HG02678 (cell line): Measurements from ENCODE around the gene GRK5.

ENCODE experiments used
- ATAC-seq: cut with Tn5 transposase; IDR thresholded peaks from one replicate; pipeline ENCODE4 v1.9.1; 2021; ENCODE audit warnings: mild to moderate bottlenecking, moderate library complexity; ENCODE audit not compliant: unreplicated experiment

GRK5 gene

DNA sequence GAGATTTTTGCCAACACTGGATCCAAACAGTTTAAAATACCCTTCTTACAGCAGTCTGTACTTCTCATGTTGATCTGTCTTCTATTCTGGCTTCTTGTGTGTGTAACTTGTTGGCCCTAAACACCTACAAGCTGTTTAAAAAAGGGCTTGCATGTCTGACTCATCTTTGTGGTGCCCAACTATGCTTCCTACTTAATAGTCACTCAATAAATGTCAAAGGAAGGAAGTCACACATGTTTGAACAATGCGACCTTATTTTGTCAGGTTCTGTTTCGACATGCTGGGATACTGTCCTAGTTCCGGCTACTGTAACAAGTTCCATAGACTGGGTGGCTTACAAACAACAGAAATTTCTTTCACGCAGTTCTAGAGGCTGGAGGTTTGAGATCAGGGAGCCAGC lies 9.4 kb upstream of the GRK5 start:
- no peak for ATAC-seq

DNA sequence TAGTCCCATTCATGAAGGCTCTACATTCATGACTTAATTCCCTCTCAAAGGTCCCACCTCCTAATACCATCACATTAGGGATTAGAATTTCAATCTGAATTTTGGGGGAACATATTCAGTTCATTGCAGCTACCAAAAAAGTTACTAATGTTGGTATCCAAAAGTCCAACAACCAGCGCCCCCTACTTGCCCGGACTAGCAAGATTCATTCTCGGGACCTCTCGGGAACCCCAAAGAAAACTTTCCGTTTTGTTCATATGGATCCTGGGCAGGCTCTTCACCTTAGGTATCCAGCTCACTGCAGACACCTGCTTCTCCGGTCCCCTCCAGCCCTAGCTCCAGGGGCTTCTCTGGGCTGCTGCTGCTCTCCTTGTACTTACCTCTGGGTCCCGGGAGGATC lies 8.9 kb upstream of the GRK5 start:
- ATAC-seq: no peak

DNA sequence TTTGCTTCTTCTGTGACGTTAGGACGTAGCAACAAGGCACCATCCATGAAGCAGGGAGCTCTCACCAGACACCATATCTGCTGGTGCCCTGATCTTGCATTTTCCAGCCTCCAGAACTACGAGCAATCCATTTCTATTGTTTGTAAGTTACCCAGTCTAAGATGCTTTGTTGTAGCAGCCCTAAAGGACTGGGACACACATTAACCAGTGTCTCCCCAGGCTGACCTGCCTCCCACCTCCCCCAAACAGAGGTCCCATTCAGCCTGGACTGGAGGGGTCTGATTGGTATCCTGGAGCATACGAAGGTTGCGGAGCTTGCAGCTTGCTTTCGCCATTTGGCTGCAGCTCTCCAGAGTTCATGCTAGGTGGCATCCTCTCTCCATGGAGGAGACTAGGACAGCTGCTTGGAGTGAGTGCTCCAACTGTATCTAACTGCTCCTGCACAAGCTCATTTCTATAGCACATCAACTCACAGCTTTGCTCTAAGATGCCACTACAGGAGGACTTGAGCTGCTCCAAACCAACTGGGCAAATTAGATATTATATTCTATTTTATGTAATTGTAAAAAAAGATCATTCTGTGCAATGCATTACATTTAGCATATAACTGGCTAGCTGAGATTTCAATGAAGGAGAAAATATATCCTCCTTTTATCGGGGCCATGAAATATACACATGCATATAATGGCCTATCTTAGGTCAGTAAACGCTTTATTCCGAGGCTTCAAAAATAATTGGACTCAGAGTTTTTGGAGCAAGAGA lies 8.0 kb upstream of the GRK5 start:
- no peak for ATAC-seq

DNA sequence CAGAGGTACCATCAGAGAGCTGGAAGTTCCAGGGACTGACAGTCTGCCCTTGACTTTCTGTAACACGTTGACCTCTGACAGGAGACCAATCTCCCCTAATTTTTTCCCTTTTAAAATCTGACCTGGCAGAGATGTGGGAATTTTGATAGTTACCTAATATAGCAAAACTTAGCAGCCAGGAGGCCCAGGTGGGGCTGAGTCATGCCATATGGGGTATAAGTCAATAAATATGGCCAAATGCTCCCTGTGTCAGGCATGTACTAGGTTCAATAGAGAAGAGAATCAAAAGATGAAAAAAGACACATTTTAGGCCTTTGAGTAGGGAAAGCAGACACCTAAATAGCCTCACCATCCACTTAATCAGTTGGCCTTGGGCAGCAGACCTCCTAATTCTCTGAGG lies 6.1 kb upstream of the GRK5 start:
- no peak for ATAC-seq

DNA sequence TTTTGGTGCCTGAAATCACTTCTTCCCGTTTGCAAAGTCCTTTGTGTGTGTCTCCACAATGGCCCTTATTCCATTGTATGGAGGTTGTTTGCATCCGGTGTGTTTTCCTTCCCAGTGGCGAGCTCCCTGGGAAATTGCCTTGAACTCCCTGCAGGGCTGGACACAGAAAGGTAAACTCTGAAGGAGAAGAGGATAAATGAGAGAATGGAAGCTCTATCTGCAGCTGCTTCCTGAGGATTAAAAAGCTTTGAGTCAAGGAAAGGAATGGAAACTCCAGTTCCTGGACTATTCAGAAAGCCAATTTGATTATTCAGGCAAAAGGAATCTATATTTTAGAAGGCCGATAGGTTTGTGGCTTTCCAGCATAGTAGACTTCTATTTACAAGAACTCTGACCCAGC lies 4.4 kb upstream of the GRK5 start:
- ATAC-seq: no peak

DNA sequence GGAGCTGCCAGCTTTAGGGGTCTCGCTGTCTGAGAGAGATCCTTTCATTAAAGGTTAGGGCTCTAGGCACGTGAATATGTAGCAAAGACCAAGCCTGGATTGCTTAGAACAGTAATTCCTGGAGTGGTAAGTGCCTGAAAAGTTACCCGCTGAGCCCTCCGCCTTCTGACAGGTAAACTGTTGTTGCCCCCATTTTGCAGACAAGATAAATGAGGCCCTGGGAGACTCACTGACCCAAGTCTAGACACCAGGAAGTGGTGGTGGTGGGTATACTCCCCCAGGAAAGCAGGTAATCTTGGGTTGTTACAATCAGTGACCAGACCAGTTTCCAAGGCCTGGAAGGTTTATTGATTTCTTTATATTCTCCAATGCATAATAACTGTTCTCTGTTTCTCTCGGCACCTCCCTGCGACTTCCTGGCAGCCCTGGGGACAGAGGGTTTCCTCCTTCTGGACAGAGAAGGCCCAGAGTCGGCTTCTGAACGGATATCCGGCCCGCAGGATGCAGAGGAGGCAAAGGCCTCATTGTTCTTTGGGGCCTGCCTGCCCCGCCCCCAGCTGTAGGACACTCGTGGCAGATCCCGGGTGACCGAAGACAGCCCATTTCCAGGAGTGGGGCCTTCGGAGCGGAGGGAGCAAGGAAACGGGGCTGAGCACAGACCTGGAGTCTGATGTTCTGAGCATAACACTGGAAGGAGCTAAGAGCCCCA lies 1.3 kb upstream of the GRK5 start:
- peak; percentile 21 for ATAC-seq

DNA sequence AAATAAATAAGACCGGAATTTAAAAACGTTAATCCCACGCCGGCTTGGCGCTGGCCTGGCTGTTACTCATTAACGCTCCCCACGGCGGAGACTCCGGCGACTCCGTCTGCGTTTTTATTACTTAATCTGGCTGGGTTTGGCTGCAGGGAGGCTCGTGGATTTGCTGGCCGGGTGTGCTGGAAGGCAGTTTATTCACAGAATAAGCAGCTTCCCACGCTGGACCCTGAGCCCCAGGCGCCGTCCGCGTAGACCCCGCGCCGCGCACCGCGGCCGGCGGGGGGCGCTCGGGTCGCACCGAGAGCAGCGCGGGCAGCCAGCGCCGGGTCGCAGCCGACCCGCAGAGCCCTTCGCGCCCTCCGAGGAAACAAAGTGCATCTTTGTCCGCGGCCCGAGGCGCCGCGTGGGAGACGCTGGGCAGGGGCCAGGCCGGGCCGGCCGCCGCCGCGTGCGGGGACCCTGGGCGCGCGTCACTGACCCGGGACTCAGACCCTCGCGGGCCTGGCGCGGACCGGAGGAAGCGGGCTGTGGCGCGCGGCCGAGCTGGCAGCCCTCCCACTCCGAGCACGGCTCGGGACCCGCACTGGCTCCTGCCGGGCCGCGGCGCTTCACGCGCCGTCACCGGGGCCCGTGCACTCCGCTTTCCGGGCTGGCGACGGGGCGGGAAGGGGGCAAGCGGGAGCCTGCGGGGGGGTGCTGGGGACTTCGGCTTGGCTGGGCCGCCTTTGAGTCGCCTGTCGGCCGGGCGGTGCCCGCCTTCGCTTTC lies 587 bp upstream of the GRK5 start:
- peak; percentile 54 for ATAC-seq

DNA sequence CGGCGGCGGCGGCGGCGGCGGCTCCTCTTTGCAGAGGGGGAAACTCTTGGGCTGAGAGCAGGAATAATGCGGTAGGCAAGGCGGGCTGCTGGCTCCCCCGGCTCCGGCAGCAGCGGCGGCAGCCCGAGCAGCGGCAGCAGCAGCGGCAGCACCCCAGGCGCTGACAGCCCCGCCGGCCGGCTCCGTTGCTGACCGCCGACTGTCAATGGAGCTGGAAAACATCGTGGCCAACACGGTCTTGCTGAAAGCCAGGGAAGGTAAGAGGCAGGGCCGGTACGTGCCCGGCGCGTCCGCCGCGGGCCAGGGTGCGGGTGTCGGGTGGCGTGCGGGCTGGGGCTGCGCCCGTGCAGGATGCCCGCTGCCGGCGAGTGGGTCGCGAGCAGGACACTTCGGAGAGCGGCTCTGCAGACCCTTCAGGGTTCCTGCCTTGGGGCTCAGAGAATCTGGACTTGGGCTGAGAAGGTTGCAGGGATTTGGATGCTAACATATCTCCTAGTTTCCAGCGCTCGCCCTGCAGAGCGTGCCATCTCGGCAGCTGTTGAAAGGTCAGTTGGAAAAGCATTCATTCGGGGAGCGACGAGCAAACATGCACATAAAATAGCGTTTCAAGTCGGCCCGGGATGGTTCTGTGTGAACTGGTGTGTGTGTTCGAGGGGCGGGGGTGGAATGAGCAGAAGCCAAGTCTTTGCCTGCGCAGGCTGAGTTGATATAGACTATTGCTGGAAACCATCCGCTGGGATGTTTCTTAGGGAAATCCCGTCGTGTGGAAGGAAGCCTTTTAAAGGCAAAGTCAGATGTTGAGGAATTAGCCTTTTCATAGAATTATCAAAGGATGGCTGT lies 562 bp downstream of the GRK5 start:
- ATAC-seq: peak; percentile 0

DNA sequence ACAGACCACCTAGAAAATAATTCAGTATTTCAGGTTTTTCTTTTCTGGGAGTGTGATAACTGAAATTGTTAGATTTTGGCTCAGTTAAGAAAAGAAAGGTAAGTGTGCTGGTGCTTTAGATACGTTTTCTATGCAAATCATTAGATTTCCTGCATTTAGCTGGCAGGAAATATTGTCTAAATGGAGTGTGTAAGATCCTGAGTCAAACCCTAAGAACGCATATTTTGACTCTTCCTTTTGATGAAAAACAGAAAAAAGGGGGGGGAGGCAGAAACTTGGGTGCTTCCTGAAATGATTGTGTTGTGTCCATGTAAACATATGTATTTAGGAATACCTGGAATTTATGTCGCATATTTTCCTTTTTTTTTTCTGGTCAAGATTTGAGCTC lies 1.2 kb downstream of the GRK5 start:
- no peak for ATAC-seq

DNA sequence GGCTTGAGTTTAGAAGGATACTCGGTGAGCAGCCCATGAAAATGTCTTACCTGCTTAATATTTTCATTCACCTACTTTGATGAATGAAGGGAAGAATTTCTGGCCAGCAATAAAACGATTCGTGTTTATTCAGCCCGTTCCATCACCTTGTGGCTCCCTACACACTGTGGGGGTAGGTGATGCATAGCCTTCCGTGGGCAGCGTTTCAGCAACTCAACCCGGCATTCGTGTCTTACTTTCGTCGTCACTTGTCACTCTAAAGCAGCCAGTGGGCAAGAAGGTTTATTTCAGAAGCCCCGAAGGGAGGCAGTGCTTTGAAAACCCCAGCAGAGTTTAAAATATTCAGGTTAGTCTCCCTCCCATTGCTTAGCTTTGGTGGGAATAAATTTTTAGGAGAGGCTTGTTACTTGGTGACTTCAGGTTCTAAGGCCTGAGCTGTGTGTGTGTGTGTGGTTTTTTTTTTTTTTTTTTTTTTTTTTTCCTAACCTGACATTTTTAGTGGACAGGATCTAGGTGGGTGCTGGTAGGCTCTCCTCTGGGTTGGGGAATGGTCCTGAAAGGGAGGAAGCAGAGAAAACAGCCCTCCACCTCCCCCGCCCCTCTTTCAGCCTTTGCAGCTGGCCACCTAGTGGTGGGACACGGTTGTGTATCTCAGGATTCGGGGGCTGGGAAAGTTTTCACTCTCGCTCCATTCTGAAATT lies 1.8 kb downstream of the GRK5 start:
- ATAC-seq: no peak

DNA sequence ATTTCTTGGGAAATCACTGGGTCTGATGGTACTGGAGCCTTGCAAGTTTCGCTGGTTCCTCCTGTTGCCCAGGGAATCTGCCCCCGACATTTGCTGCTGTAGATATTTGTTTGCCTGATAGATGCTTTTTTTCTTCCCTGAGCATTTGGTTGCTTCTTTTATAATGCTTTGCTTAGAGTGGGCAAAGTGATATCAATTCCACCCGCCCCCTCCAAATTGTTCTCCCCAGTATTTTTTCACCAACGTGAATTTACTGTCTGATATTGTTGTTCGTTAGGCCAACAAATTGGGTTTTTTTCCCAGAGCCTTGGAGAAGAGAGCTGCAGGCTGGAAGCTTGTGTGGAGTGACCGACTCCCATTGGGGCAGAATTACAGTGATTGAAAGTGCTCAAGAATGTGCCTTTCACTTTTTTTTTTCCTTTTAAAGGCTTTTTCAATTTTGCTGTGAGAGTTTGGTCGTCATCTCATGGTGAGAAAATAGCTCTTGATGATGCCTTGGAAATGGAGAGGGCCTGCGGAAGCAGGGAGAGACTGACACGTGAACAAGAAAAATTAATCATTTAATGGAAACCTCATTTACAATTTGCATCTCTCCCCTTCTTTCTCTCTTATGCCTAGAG lies 2.5 kb downstream of the GRK5 start:
- no peak for ATAC-seq

DNA sequence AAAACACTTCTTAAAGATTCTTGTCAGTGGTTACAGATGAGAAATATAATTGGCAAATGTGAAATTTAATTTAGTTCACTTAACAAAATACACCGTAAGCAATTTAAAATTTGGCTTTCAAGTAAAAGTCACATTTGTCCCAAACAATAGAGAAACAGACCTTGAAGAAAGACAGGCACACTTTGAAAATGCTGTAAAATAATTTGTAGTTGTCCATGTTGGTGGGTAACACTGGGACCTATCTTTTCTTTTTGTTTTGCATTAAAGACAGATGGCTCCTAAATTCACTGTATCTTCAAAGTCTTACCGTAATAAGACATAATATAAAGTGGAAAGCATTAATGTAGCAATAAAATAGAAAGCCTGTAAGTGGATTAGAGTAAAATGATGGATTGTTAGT lies 3.3 kb downstream of the GRK5 start:
- ATAC-seq: no peak

DNA sequence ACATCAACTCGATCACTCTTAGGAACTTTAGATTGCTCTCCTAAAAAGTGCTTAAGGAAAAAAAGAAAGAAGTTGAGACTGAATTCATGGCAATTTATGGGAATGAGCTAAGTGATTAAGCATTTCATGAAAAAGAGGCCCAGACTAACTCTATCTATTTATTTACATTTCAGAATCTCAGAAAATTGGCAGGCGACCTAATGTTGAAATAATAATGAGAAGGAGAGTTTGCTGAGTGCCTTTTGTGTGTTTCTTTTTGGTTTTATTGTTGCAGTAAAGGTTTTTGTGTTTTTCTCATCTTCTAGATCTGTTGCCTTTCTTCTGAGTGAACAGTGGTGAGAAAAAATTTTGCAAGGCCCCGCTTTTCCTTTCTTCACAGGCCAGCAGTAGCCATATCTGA lies 3.8 kb downstream of the GRK5 start:
- no peak for ATAC-seq

DNA sequence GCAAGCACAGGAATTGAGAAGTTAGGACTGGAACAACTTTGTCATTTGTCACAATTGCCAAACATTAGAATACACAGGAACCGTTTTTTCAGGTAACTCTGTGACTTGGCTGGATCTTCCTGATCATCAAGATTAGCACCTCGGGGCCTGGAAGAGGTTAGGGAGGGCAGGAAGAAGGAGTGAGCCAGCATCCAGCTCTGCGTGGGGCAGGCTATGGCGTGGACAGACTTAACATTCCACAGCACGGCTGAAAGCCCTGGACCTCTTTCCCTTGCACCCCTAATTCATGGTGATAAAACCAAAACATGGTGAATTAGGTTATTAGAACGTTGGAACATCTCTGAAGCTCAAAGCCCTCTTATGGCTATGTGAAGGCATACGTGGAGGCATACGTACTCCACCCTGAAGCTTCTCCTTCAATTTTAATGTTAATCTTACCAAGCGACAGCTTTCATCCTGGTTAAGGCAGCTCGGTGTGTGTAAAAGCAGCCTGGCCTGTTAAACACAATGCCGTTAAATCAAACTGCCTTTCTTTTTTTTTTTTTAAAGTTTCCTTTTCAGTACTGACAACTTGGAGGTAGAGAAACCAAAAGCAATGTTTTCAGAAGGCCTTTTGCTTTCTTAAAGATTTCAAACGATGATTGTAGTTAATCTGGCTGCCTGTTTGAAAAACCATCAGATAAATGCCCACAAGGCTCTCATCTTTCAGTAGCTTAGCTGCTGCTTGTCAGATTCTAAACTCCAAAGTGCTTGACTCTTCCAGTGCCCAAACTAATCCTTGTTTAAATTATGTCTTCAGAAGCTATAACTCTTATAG lies 4.5 kb downstream of the GRK5 start:
- no peak for ATAC-seq

DNA sequence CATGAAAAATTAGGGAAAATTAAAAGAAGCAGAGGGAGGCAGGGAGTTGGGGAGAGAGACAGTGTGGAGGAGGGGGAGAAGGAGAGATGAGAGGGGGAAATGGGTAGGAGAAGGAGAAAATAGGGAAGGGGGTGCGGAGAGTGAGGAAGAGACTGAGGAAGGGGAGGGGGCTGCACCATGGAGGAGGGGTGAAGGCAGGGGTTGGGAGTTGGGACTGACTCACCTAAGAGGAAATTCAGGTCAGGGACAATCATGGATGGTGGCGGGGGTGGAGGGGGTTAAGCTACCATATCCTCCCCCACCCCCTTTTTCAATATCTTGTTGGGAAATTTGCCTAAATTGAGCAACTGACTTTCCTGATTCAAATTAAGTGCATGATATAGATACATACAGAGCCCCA lies 8.0 kb downstream of the GRK5 start:
- ATAC-seq: no peak

DNA sequence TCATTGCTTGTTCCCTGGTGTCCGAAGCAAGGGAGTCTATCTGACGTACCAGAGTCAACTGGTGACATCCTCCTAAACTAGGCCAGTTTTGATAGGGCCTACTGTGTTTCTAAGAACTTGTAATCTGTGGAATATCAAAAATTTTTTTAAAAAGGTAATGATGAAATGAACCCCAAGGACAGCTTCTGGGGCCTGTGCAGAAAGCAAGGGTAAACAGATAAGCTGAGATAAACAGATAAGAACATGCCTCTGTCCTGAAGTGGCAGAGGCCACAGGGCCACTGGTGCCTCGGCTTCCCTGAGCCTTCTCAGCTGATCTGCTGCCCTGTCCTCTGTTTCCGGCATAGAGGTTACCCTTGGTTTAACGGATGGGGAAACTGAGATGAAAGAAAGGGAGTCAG lies 8.8 kb downstream of the GRK5 start:
- no peak for ATAC-seq

DNA sequence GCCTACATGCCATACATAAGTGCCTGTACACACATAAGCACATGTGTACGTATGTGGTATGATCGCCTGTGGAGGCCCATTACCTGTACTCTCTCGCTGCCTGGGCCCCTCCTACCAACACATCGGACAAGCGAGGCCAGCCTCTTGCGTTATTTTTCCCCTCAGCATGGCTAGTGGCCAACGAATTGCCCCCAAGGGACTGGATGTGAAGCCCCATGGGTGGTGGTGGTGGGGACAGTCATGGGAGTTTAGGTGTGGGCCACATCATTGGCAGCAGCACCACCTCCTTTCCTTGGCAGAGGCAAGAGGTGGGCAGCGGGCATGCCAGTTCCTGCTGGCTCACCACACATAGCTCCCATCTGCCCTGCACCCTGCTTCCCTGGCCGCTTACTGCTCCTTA lies 10.0 kb downstream of the GRK5 start:
- no peak for ATAC-seq

DNA sequence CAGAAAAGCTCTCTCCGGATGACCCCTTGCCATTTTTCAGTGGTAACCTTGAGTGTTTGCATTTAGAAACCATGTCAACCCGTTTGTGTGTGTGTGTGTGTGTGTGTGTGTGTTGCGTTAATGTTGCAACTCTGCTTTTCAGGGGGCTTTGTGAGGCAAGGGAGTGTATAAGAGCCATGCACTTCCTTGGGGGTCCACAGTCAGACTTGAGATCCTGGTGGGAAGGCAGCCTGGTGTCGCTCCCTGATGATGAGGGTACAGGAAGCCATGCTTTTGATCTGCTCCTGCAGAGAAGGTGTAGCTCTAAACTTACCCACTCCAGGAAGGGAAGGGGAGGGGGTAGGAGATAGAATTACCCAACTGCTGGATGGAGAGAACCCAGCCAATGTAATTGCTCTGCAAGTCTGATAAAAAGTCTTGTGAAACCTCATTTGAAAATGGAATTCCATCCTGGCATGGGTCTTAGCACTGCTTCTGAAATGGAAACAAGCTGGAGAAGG lies 10.7 kb downstream of the GRK5 start:
- no peak for ATAC-seq

DNA sequence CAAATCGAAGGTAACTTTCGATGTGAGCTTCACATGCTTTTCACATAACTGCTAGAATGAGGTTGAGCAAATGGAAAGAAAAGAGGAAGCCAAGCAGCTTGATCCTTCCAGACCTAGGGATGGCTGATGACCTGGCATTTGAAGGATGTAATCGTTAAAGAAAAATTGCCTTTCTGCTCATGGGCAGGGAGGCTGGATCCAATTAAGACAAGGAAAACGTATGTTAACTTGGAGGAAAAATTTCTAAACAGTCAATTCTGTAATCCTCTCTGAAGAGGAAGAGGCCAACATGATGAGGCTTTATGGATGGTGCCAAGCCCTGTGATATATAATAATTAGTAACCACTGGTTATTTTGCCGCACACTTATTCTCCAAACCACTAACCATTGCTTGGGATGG lies 12.5 kb downstream of the GRK5 start:
- ATAC-seq: no peak
